SK-N-SH treated with all-trans-retinoic acid at 6 μM for 48 hours (cell line): ENCODE data around the gene PBRM1.

ENCODE experiments used
- ATAC-seq: fragments of 200-7000 bp; cut with Tn5 transposase; 3 replicates; pipeline ENCODE4 v1.9.1; 2020; ENCODE audit warnings: mild to moderate bottlenecking, moderate library complexity
- BACH2 ChIP-seq: fragments of 250-450 bp; sonication (Bioruptor Pico); IDR thresholded peaks from 2 replicates; pipeline ENCODE4 v1.9.0; 2021; ENCODE audit warnings: mild to moderate bottlenecking, borderline replicate concordance
- CSDC2 ChIP-seq: fragments of 250-450 bp; sonication (Bioruptor Pico); IDR thresholded peaks from 2 replicates; pipeline ENCODE4 v1.5.0; 2020; ENCODE audit warnings: mild to moderate bottlenecking, moderate library complexity
- CSRNP3 ChIP-seq: fragments of 250-450 bp; sonication (Bioruptor Pico); IDR thresholded peaks from 2 replicates; pipeline ENCODE4 v1.5.1; 2021; ENCODE audit warnings: mild to moderate bottlenecking, moderate library complexity
- ESRRG ChIP-seq: fragments of 250-450 bp; sonication (Bioruptor Pico); IDR thresholded peaks from 2 replicates; pipeline ENCODE4 v1.6.1; 2021; ENCODE audit warnings: mild to moderate bottlenecking
- GLIS3 ChIP-seq: fragments of 250-450 bp; sonication (Bioruptor Pico); IDR thresholded peaks from 2 replicates; pipeline ENCODE4 v1.5.0; 2020; ENCODE audit warnings: mild to moderate bottlenecking, moderate library complexity
- ISL1 ChIP-seq: fragments of 250-450 bp; sonication (Bioruptor Pico); IDR thresholded peaks from 2 replicates; pipeline ENCODE4 v2.1.2; 2022; ENCODE audit warnings: mild to moderate bottlenecking, moderate library complexity
- OSR1 ChIP-seq: fragments of 250-450 bp; sonication (Bioruptor Pico); IDR thresholded peaks from 2 replicates; pipeline ENCODE4 v1.8.0; 2022; ENCODE audit warnings: moderate library complexity, mild to moderate bottlenecking, inconsistent platforms
- PPARA ChIP-seq: fragments of 250-450 bp; sonication (Bioruptor Pico); IDR thresholded peaks from 2 replicates; pipeline ENCODE4 v1.5.0; 2020; ENCODE audit warnings: mild to moderate bottlenecking, borderline replicate concordance
- RARB ChIP-seq: fragments of 250-450 bp; sonication (Bioruptor Pico); IDR thresholded peaks from 2 replicates; pipeline ENCODE4 v1.8.0; 2021; ENCODE audit warnings: mild to moderate bottlenecking, moderate library complexity
- SNAI2 ChIP-seq: fragments of 250-450 bp; sonication (Bioruptor Pico); IDR thresholded peaks from 2 replicates; pipeline ENCODE4 v1.5.0; 2020; ENCODE audit warnings: mild to moderate bottlenecking, moderate library complexity
- TOX ChIP-seq: fragments of 250-450 bp; sonication (Bioruptor Pico); IDR thresholded peaks from 2 replicates; pipeline ENCODE4 v1.8.0; 2021; ENCODE audit warnings: mild to moderate bottlenecking, moderate library complexity, borderline replicate concordance
- ZFP3 ChIP-seq: fragments of 250-450 bp; sonication (Bioruptor Pico); IDR thresholded peaks from 2 replicates; pipeline ENCODE4 v1.5.0; 2020; ENCODE audit warnings: mild to moderate bottlenecking, moderate library complexity
- ZFP30 ChIP-seq: fragments of 450-650 bp; formaldehyde crosslinking; IDR thresholded peaks from 2 replicates; pipeline ENCODE4 v1.5.0; 2022; ENCODE audit warnings: mild to moderate bottlenecking, moderate library complexity
- ZNF565 ChIP-seq: fragments of 450-650 bp; formaldehyde crosslinking; conservative IDR thresholded peaks from 2 replicates; pipeline ENCODE4 v1.5.0; 2020; ENCODE audit warnings: low read depth, mild to moderate bottlenecking, moderate library complexity
- ZNF70 ChIP-seq: fragments of 450-650 bp; formaldehyde crosslinking; IDR thresholded peaks from 2 replicates; pipeline ENCODE4 v1.5.0; 2020; ENCODE audit warnings: mild to moderate bottlenecking, moderate library complexity
- TF ChIP-seq, protein P1 (sequence below): fragments of 250-450 bp; sonication (Bioruptor Pico); IDR thresholded peaks from 2 replicates; pipeline ENCODE4 v1.8.0; 2020; ENCODE audit warnings: mild to moderate bottlenecking, moderate library complexity, borderline replicate concordance
- TF ChIP-seq, protein P2 (sequence below): fragments of 250-450 bp; sonication (Bioruptor Pico); IDR thresholded peaks from 2 replicates; pipeline ENCODE4 v1.5.1; 2020; ENCODE audit warnings: low read depth, mild to moderate bottlenecking, moderate library complexity
- TF ChIP-seq, protein P3 (sequence below): fragments of 250-450 bp; sonication (Bioruptor Pico); IDR thresholded peaks from 2 replicates; pipeline ENCODE4 v1.8.0; 2021; ENCODE audit warnings: low read depth, mild to moderate bottlenecking, moderate library complexity, borderline replicate concordance

Gene PBRM1

GRCh38 chr3:52519445-52520140 lies 166.1 kb downstream of the PBRM1 start:
- TF ChIP-seq, protein P1, sequence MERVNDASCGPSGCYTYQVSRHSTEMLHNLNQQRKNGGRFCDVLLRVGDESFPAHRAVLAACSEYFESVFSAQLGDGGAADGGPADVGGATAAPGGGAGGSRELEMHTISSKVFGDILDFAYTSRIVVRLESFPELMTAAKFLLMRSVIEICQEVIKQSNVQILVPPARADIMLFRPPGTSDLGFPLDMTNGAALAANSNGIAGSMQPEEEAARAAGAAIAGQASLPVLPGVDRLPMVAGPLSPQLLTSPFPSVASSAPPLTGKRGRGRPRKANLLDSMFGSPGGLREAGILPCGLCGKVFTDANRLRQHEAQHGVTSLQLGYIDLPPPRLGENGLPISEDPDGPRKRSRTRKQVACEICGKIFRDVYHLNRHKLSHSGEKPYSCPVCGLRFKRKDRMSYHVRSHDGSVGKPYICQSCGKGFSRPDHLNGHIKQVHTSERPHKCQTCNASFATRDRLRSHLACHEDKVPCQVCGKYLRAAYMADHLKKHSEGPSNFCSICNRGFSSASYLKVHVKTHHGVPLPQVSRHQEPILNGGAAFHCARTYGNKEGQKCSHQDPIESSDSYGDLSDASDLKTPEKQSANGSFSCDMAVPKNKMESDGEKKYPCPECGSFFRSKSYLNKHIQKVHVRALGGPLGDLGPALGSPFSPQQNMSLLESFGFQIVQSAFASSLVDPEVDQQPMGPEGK (CRISPR knock-in tag) = no peak
- TF ChIP-seq, protein P2, sequence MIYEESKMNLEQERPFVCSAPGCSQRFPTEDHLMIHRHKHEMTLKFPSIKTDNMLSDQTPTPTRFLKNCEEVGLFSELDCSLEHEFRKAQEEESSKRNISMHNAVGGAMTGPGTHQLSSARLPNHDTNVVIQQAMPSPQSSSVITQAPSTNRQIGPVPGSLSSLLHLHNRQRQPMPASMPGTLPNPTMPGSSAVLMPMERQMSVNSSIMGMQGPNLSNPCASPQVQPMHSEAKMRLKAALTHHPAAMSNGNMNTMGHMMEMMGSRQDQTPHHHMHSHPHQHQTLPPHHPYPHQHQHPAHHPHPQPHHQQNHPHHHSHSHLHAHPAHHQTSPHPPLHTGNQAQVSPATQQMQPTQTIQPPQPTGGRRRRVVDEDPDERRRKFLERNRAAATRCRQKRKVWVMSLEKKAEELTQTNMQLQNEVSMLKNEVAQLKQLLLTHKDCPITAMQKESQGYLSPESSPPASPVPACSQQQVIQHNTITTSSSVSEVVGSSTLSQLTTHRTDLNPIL (CRISPR knock-in tag) = no peak
- TF ChIP-seq ESRRG (CRISPR knock-in tag) = no peak
- no peak for TF ChIP-seq OSR1 (CRISPR knock-in tag)
- no peak for TF ChIP-seq PPARA
- no peak for TF ChIP-seq ZNF565 (CRISPR knock-in tag)
- no peak for TF ChIP-seq SNAI2 (CRISPR knock-in tag)
- no peak for TF ChIP-seq TOX (CRISPR knock-in tag)
- no peak for TF ChIP-seq ZNF70 (CRISPR knock-in tag)
- TF ChIP-seq RARB (CRISPR knock-in tag) = no peak
- no peak for TF ChIP-seq ISL1 (CRISPR knock-in tag)
- no peak for TF ChIP-seq CSDC2 (CRISPR knock-in tag)
- TF ChIP-seq ZFP3 (CRISPR knock-in tag) = no peak
- no peak for TF ChIP-seq ZFP30 (CRISPR knock-in tag)
- TF ChIP-seq CSRNP3 (CRISPR knock-in tag) = no peak
- ATAC-seq = no peak

GRCh38 chr3:52518723-52519444 lies 166.8 kb downstream of the PBRM1 start:
- TF ChIP-seq, protein P2 (CRISPR knock-in tag) = no peak
- TF ChIP-seq ZNF565 (CRISPR knock-in tag) (no peak), CSDC2 (CRISPR knock-in tag) (no peak)
- no peak for ATAC-seq

DNA sequence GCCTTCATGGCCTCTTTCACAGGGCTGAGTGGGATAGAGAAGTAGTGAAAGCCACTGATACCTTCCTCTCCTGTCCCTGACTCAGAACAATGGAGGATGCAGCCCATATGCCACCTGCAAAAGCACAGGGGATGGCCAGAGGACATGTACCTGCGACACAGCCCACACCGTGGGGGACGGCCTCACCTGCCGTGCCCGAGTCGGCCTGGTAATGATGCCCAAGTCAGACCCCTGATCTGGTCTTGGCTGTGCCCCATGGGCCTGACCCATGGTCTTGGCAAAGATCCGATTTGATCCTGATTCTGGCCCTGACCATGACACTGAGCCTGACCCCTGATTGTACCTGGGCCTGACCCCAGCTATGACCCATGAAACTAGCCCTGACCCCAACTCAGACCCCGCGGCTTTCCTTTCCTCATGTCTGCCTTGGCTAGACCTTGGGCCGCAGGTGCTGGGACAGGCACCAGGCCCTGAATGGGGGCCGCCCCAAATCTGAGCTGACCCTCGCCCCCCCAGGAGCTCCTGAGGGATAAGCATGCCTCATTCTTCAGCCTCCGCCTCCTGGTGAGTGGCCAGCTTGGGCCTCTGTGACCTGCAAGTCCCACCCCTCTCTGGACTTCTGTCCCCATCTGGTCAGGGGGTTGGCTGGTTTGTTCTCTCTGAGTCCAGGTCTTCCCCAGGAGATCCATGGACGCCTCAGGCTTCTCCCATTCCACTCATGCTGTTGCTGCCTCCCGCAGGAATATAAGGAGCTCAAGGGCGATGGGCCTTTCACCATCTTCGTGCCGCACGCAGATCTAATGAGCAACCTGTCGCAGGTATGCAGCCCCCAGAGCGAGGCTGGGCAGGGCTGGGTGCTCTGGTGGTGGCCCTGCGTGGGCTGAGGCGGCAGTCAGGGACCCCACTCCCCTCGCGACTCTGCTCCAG lies 167.7 kb downstream of the PBRM1 start:
- ATAC-seq = no peak

More for the DNA sequence above, 167.7 kb downstream of the PBRM1 start:
- no peak for TF ChIP-seq CSDC2 (CRISPR knock-in tag)
- no peak for TF ChIP-seq OSR1 (CRISPR knock-in tag)
- TF ChIP-seq ZNF70 (CRISPR knock-in tag) = no peak
- TF ChIP-seq CSRNP3 (CRISPR knock-in tag) = no peak
- TF ChIP-seq GLIS3 (CRISPR knock-in tag) = no peak
- no peak for TF ChIP-seq PPARA
- no peak for TF ChIP-seq BACH2 (CRISPR knock-in tag)
- TF ChIP-seq, protein P3, sequence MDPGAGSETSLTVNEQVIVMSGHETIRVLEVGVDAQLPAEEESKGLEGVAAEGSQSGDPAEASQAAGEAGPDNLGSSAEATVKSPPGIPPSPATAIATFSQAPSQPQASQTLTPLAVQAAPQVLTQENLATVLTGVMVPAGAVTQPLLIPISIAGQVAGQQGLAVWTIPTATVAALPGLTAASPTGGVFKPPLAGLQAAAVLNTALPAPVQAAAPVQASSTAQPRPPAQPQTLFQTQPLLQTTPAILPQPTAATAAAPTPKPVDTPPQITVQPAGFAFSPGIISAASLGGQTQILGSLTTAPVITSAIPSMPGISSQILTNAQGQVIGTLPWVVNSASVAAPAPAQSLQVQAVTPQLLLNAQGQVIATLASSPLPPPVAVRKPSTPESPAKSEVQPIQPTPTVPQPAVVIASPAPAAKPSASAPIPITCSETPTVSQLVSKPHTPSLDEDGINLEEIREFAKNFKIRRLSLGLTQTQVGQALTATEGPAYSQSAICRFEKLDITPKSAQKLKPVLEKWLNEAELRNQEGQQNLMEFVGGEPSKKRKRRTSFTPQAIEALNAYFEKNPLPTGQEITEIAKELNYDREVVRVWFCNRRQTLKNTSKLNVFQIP (CRISPR knock-in tag) = no peak
- TF ChIP-seq SNAI2 (CRISPR knock-in tag) = no peak
